ENCODE measurements around the gene TMEM119. TPM values are rescaled to one million over a fixed set of nuclear protein-coding genes. Genes with fewer than 3 reads are reported as not detected.

TMEM119 gene
- total RNA-seq, 2 experiments from 2014 or later = 2.1 to 2.6 TPM

DNA sequence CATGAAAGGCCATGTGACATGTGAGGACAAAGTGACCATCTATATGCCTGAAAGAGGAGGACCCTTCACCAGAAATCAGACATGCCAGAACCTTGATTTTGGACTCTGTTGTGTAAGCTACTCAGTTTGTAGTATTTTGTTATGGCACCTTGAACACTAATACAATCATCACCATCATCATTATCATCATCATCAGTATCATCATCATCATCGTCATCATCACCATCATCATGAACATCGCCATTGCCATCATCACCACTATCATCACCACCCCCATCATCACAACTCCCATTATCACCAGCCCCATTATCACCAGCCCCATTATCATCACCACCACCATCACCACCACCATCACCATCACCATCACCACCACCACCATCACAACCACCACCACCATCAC is 19.6 kb downstream of the TMEM119 start:
- H3K9me3 Mint-ChIP-seq = no peaks in the 10 kb centered on the region
- Histone ChIP-seq H3K36me3 (ENCODE audit: insufficient read depth, low read length) (no peaks in the 10 kb centered on the region), H3K4me1 (ENCODE audit: insufficient read depth, low read length) (peaks cover 8% of the 10 kb centered on the region), H3K27ac (ENCODE audit: low read depth in 1 of 2, low read length in 2 of 2) (no peak overlapping the region), H3K9me3 (ENCODE audit: control insufficient read depth in 1 of 2, insufficient read depth in 1 of 2, low read length in 2 of 2) (no peaks in the 10 kb centered on the region), H3K27me3 (ENCODE audit: control insufficient read depth in 1 of 2, insufficient read depth in 2 of 2, low read length in 2 of 2) (no peaks in the 10 kb centered on the region), H3K4me3 (ENCODE audit: low read length) (no peak overlapping the region)
- no peak overlapping the region for H3K27ac Mint-ChIP-seq
- CTCF ChIA-PET = no interaction called here
- peaks cover 30% of the 10 kb centered on the region for H3K4me1 Mint-ChIP-seq (ENCODE audit: low read depth)
- TF ChIP-seq, protein P1, sequence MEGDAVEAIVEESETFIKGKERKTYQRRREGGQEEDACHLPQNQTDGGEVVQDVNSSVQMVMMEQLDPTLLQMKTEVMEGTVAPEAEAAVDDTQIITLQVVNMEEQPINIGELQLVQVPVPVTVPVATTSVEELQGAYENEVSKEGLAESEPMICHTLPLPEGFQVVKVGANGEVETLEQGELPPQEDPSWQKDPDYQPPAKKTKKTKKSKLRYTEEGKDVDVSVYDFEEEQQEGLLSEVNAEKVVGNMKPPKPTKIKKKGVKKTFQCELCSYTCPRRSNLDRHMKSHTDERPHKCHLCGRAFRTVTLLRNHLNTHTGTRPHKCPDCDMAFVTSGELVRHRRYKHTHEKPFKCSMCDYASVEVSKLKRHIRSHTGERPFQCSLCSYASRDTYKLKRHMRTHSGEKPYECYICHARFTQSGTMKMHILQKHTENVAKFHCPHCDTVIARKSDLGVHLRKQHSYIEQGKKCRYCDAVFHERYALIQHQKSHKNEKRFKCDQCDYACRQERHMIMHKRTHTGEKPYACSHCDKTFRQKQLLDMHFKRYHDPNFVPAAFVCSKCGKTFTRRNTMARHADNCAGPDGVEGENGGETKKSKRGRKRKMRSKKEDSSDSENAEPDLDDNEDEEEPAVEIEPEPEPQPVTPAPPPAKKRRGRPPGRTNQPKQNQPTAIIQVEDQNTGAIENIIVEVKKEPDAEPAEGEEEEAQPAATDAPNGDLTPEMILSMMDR (IDR thresholded peaks at IDR 0.05) = no peak
- no peak for ATAC-seq (ENCODE audit: poor library complexity)
- POLR2A ChIA-PET = no interaction called here
- no peaks in the 10 kb centered on the region for H3K27me3 Mint-ChIP-seq
- no peak for DNase-seq
- intact Hi-C loops (cut with DNase I, micrococcal nuclease) = no loop called here
- no peak overlapping the region for H3K4me3 Mint-ChIP-seq
- H3K36me3 Mint-ChIP-seq (ENCODE audit: low read depth) = no peaks in the 10 kb centered on the region

DNA sequence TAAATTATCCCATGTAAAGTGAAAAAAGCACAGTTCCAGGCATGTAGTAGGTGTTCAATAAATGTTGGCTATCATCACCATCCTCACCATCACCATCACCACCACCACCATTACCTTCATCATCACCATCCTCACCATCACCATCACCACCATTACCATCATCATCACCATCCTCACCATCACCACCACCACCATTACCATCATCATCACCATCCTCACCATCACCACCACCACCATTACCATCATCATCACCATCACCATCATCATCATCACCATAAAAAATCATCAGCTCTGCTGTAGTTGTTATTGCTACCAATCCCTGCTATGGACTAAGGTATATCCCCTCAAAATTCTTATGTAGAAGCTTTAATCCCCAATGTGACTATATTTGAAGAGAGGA is 20.4 kb downstream of the TMEM119 start:
- ATAC-seq (ENCODE audit: poor library complexity) (no peak), DNase-seq (no peak)
- Mint-ChIP-seq H3K36me3 (ENCODE audit: low read depth) (no peaks in the 10 kb centered on the region), H3K27me3 (no peaks in the 10 kb centered on the region), H3K9me3 (no peaks in the 10 kb centered on the region), H3K4me3 (no peak overlapping the region), H3K27ac (no peak overlapping the region), H3K4me1 (ENCODE audit: low read depth) (peaks cover 38% of the 10 kb centered on the region)
- peaks cover 9% of the 10 kb centered on the region for H3K4me1 ChIP-seq (ENCODE audit: insufficient read depth, low read length)
- no peak overlapping the region for H3K4me3 ChIP-seq (ENCODE audit: low read length)
- ChIA-PET CTCF (no interaction called here), POLR2A (interaction anchor here (1.1 to 3.3 kb wide), 3 partner anchors 9 to 40 kb away, joined by 3 to 19 read pairs (median 16); partner anchors contain the start of genes ISCU and SART3)
- H3K27ac ChIP-seq (ENCODE audit: low read depth in 1 of 2, low read length in 2 of 2) = no peak overlapping the region
- intact Hi-C loops (cut with DNase I, micrococcal nuclease) = no loop called here
- no peaks in the 10 kb centered on the region for H3K27me3 ChIP-seq (ENCODE audit: control insufficient read depth in 1 of 2, insufficient read depth in 2 of 2, low read length in 2 of 2)
- H3K9me3 ChIP-seq (ENCODE audit: control insufficient read depth in 1 of 2, insufficient read depth in 1 of 2, low read length in 2 of 2) = no peaks in the 10 kb centered on the region
- H3K36me3 ChIP-seq (ENCODE audit: insufficient read depth, low read length) = no peaks in the 10 kb centered on the region
- TF ChIP-seq, protein P1 (IDR thresholded peaks at IDR 0.05) = no peak

DNA sequence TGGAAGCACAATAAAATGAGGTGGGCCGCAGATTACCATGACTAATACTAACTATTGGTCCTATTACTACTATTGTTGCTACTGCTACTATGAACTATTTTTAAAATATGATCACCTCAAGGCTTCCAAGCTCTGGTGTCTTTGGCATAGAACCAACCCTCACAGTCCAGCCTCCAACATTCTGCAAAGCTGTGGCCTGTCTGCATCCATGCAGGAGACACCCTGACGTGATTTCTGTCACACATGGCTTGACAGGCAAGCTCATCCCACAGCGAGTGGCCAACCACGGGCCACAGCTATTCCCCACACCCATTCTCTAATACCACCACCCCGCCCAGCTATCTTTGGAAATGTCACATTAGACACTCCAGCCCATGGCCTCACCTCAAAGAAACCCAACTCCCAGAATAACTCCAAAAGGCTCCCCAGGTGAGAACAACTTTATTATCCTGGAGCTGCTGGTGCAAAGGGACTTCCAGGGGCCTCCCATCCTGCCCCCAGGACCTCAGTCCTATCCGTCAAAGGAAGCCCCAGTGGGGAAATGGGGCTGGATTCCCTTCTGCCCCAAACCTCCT is 21.1 kb downstream of the TMEM119 start:
- no peaks in the 10 kb centered on the region for H3K9me3 Mint-ChIP-seq
- Histone ChIP-seq H3K27ac (ENCODE audit: low read depth in 1 of 2, low read length in 2 of 2) (no peak overlapping the region), H3K27me3 (ENCODE audit: control insufficient read depth in 1 of 2, insufficient read depth in 2 of 2, low read length in 2 of 2) (no peaks in the 10 kb centered on the region), H3K4me3 (ENCODE audit: low read length) (no peak overlapping the region), H3K9me3 (ENCODE audit: control insufficient read depth in 1 of 2, insufficient read depth in 1 of 2, low read length in 2 of 2) (no peaks in the 10 kb centered on the region), H3K4me1 (ENCODE audit: insufficient read depth, low read length) (peaks cover 15% of the 10 kb centered on the region), H3K36me3 (ENCODE audit: insufficient read depth, low read length) (no peaks in the 10 kb centered on the region)
- peaks cover 45% of the 10 kb centered on the region for H3K4me1 Mint-ChIP-seq (ENCODE audit: low read depth)
- H3K27ac Mint-ChIP-seq = peak overlapping the region; percentile 76
- CTCF ChIA-PET = interaction anchor here (0.7 kb wide), 1 partner anchor 13 kb away, joined by 3 read pairs; no protein-coding TSS in a partner anchor
- H3K36me3 Mint-ChIP-seq (ENCODE audit: low read depth) = no peaks in the 10 kb centered on the region
- H3K4me3 Mint-ChIP-seq = no peak overlapping the region
- TF ChIP-seq, protein P1 (IDR thresholded peaks at IDR 0.05) = no peak
- DNase-seq (no peak), ATAC-seq (ENCODE audit: poor library complexity) (no peak)
- H3K27me3 Mint-ChIP-seq = no peaks in the 10 kb centered on the region
- intact Hi-C loops (cut with DNase I, micrococcal nuclease) = no loop called here
- POLR2A ChIA-PET = interaction anchor here (1.1 to 3.3 kb wide), 4 partner anchors 8 to 56 kb away, joined by 3 to 19 read pairs (median 14); partner anchors contain the start of genes ISCU, SART3 and SELPLG

Data from CD4-positive, alpha-beta T cell (primary cell).